ENCODE data around the gene CD180. TPM values are rescaled to one million over a fixed set of nuclear protein-coding genes. Genes with fewer than 3 reads are reported as not detected.
"Not testable (repeated sequence)": the region's sequence is repeated elsewhere in the genome, so short reads cannot be mapped to it uniquely, and the experiment has no call there.

The CD180 gene
- total and polyA plus RNA-seq, 2 donors (not counting 3 experiments of a cell fraction or from before 2014, with no cell fraction given) = not detected

DNA sequence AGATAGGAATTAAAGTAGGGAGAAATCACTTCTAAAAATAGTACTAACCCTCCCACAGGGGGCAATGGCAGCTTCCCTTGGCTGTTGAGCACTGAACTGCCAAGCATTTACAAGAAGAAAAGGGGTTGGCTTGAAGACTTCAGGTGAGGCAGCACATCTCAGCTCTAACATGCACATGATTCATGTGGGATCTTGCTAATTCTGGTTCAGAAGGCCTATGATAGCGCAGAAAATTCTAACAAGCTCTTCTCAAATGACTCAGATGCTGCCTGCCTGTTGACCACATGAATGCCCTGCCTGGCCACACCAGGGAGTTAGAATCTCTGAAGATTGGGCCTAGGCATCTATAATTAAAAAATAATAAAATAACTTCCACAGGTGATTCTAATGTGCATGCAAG is 22.6 kb downstream of the CD180 start:
- Histone ChIP-seq H3K9ac (replicated peaks; ENCODE audit: extremely low read depth, insufficient read depth, low read length) (no peak overlapping the region), H3K36me3 (ENCODE audit: control insufficient read depth in 2 of 2, extremely low read depth in 1 of 2, insufficient read depth in 2 of 2, low read length in 2 of 2) (peaks cover 0 to 3% of the 10 kb centered on the region in 2 experiments), H3K4me3 (replicated peaks in 1 of 3; ENCODE audit: insufficient read depth in 1 of 3, low read depth in 1 of 3, low read length in 3 of 3) (no peak overlapping the region), H3K27me3 (ENCODE audit: control insufficient read depth in 2 of 2, insufficient read depth in 2 of 2, low read length in 2 of 2) (no peaks in the 10 kb centered on the region), H3K4me1 (ENCODE audit: control insufficient read depth, extremely low read depth, insufficient read depth, low read length) (no peaks in the 10 kb centered on the region), H3K4me2 (ENCODE audit: insufficient read depth, low read length) (no peak overlapping the region), H3K9me1 (replicated peaks; ENCODE audit: control insufficient read depth, extremely low read depth, insufficient read depth, low read length) (no peaks in the 10 kb centered on the region), H2AFZ (ENCODE audit: low read depth, low read length) (no peak overlapping the region), H3K27ac (ENCODE audit: insufficient read depth, low read depth, low read length) (no peak overlapping the region), H4K20me1 (replicated peaks; ENCODE audit: control insufficient read depth, extremely low read depth, insufficient read depth, low read length) (no peaks in the 10 kb centered on the region), H3K9me3 (replicated peaks; ENCODE audit: control insufficient read depth, insufficient read depth, low read length) (no peaks in the 10 kb centered on the region), H3K79me2 (ENCODE audit: control insufficient read depth, insufficient read depth, low read length) (no peaks in the 10 kb centered on the region)
- intact Hi-C loops (cut with micrococcal nuclease) (no loop called here), dilution Hi-C loops (cut with MboI; ENCODE audit: extremely low pct_ligation_motif_present, low sequenced_read_pairs) (loop anchor here (25.0 kb wide), 1 partner anchor 1088 kb away; no protein-coding TSS in a partner anchor)
- ChIA-PET POLR2A (no interaction called here), CTCF (interaction anchor here (1.1 to 1.3 kb wide), 2 partner anchors 8 to 9 kb away, joined by 4 to 5 read pairs; no protein-coding TSS in a partner anchor)
- DNase-seq (ENCODE audit: low read depth, low spot score) = no peak
- BruUV-seq (replicated peaks) = no TSS peak
- TF ChIP-seq CTCF (IDR thresholded peaks at IDR 0.05; ENCODE audit: extremely low read depth in 1 of 2, insufficient read depth in 1 of 2, low read depth in 1 of 2, low read length in 2 of 2) (no peak), GATA2 (IDR thresholded peaks at IDR 0.05; ENCODE audit: insufficient read depth, insufficient read length, low read depth, low read length) (no peak), MYC (IDR thresholded peaks at IDR 0.05; ENCODE audit: low read depth, low read length) (no peak), EZH2 (IDR thresholded peaks at IDR 0.05; ENCODE audit: borderline replicate concordance, low read depth, low read length, severe bottlenecking) (no peak), MAX (IDR thresholded peaks at IDR 0.05; ENCODE audit: insufficient read depth, insufficient read length) (no peak), JUN (IDR thresholded peaks at IDR 0.05; ENCODE audit: borderline replicate concordance, insufficient read depth, insufficient read length, low read depth) (no peak), POLR2A (IDR thresholded peaks at IDR 0.05; ENCODE audit: low read depth, low read length) (no peak), POLR2AphosphoS5 (IDR thresholded peaks at IDR 0.05; ENCODE audit: insufficient read depth, low read depth, low read length) (no peak), FOS (IDR thresholded peaks at IDR 0.05; ENCODE audit: borderline replicate concordance, insufficient read depth, low read length) (no peak)
- no peak for FAIRE-seq

GRCh38 chr5:67173351-67173750 is 23.2 kb downstream of the CD180 start:
- POLR2A ChIA-PET; BruUV-seq (replicated peaks); H3K9me1 ChIP-seq (replicated peaks; ENCODE audit: control insufficient read depth, extremely low read depth, insufficient read depth, low read length); H4K20me1 ChIP-seq (replicated peaks; ENCODE audit: control insufficient read depth, extremely low read depth, insufficient read depth, low read length); H3K79me2 ChIP-seq (ENCODE audit: control insufficient read depth, insufficient read depth, low read length); FAIRE-seq; H3K4me1 ChIP-seq (ENCODE audit: control insufficient read depth, extremely low read depth, insufficient read depth, low read length); H3K9me3 ChIP-seq (replicated peaks; ENCODE audit: control insufficient read depth, insufficient read depth, low read length); H3K4me2 ChIP-seq (ENCODE audit: insufficient read depth, low read length); H3K4me3 ChIP-seq (replicated peaks in 1 of 3; ENCODE audit: insufficient read depth in 1 of 3, low read depth in 1 of 3, low read length in 3 of 3); H3K9ac ChIP-seq (replicated peaks; ENCODE audit: extremely low read depth, insufficient read depth, low read length); intact Hi-C loops (cut with micrococcal nuclease); H3K27me3 ChIP-seq (ENCODE audit: control insufficient read depth in 2 of 2, insufficient read depth in 2 of 2, low read length in 2 of 2); H2AFZ ChIP-seq (ENCODE audit: low read depth, low read length); H3K36me3 ChIP-seq (ENCODE audit: control insufficient read depth in 2 of 2, extremely low read depth in 1 of 2, insufficient read depth in 2 of 2, low read length in 2 of 2); H3K27ac ChIP-seq (ENCODE audit: insufficient read depth, low read depth, low read length); DNase-seq (ENCODE audit: low read depth, low spot score): not testable (repeated sequence)
- CTCF ChIA-PET = interaction anchor here (1.1 kb wide), 1 partner anchor 9 kb away, joined by 4 read pairs; no protein-coding TSS in a partner anchor
- dilution Hi-C loops (cut with MboI; ENCODE audit: extremely low pct_ligation_motif_present, low sequenced_read_pairs) = loop anchor here (25.0 kb wide), 1 partner anchor 1089 kb away; no protein-coding TSS in a partner anchor
